Muscle layer of colon (tissue), 2 donors: Measurements from ENCODE around the gene PRSS16.

Experiments
- H3K27ac ChIP-seq: one replicate; pipeline ENCODE4 v1.7.0; 2013; ENCODE audit warnings: low read depth, mild to moderate bottlenecking, low read length, moderate library complexity
- H3K27me3 ChIP-seq, 2 donors: one replicate each; pipeline ENCODE4 v1.7.0; 2013; ENCODE audit warnings: low read length in 2 of 2, mild to moderate bottlenecking in 2 of 2; ENCODE audit not compliant: insufficient read depth in 2 of 2, control insufficient read depth in 1 of 2
- H3K36me3 ChIP-seq: one replicate; pipeline ENCODE4 v1.7.0; 2013; ENCODE audit warnings: mild to moderate bottlenecking, low read length; ENCODE audit not compliant: insufficient read depth
- H3K4me1 ChIP-seq: one replicate; pipeline ENCODE4 v1.7.0; 2013; ENCODE audit warnings: mild to moderate bottlenecking, low read length; ENCODE audit not compliant: insufficient read depth
- H3K4me3 ChIP-seq, 2 donors: one replicate each; pipeline ENCODE4 v1.7.0; 2013; ENCODE audit warnings: low read length in 2 of 2, low read depth in 1 of 2, mild to moderate bottlenecking in 1 of 2, moderate library complexity in 1 of 2
- H3K9ac ChIP-seq: one replicate; pipeline ENCODE4 v1.7.0; 2013; ENCODE audit warnings: low read length
- H3K9me3 ChIP-seq: one replicate; pipeline ENCODE4 v1.7.0; 2013; ENCODE audit warnings: mild to moderate bottlenecking, low read length
- donor health status: abdominal sarcoma.
- donor health status: Adenocarcinoma of cecum.

The PRSS16 gene

GRCh38 chr6:27290065-27290849 lies 42.8 kb downstream of the PRSS16 start:
- Histone ChIP-seq H3K9me3 (no peaks in the 10 kb centered on the region), H3K36me3 (no peaks in the 10 kb centered on the region), H3K9ac (no peak overlapping the region), H3K4me3 (no peak overlapping the region), H3K27ac (no peak overlapping the region), H3K27me3 (peaks cover 52 to 72% of the 10 kb centered on the region in 2 donors), H3K4me1 (no peaks in the 10 kb centered on the region)

GRCh38 chr6:27290850-27291208 lies 43.3 kb downstream of the PRSS16 start:
- Histone ChIP-seq H3K4me3 (no peak overlapping the region), H3K36me3 (no peaks in the 10 kb centered on the region), H3K9me3 (no peaks in the 10 kb centered on the region), H3K9ac (no peak overlapping the region), H3K4me1 (no peaks in the 10 kb centered on the region), H3K27ac (no peak overlapping the region), H3K27me3 (peaks cover 58 to 73% of the 10 kb centered on the region in 2 donors)

- Histone ChIP-seq H3K4me3 (no peak overlapping the region), H3K9ac (no peak overlapping the region), H3K9me3 (no peaks in the 10 kb centered on the region), H3K27me3 (peaks cover 59 to 73% of the 10 kb centered on the region in 2 donors), H3K27ac (no peak overlapping the region), H3K36me3 (no peaks in the 10 kb centered on the region), H3K4me1 (no peaks in the 10 kb centered on the region)
Measured at GRCh38 chr6:27293436-27294098, 46.1 kb downstream of the PRSS16 start.

- no peak overlapping the region for H3K4me3 ChIP-seq
- no peaks in the 10 kb centered on the region for H3K4me1 ChIP-seq
- no peak overlapping the region for H3K9ac ChIP-seq
- no peaks in the 10 kb centered on the region for H3K9me3 ChIP-seq
- H3K27ac ChIP-seq: no peak overlapping the region
- H3K27me3 ChIP-seq: peaks cover 50 to 65% of the 10 kb centered on the region in 2 donors
- no peaks in the 10 kb centered on the region for H3K36me3 ChIP-seq
Measured at GRCh38 chr6:27294409-27294808, 46.9 kb downstream of the PRSS16 start.

- H3K9me3 ChIP-seq: no peaks in the 10 kb centered on the region
- H3K4me1 ChIP-seq: no peaks in the 10 kb centered on the region
- no peaks in the 10 kb centered on the region for H3K36me3 ChIP-seq
- no peak overlapping the region for H3K4me3 ChIP-seq
- H3K9ac ChIP-seq: no peak overlapping the region
- H3K27me3 ChIP-seq: peaks cover 44 to 58% of the 10 kb centered on the region in 2 donors
- H3K27ac ChIP-seq: no peak overlapping the region
Measured at GRCh38 chr6:27295301-27296079, 48.0 kb downstream of the PRSS16 start.

- no peaks in the 10 kb centered on the region for H3K4me1 ChIP-seq
- H3K27ac ChIP-seq: no peak overlapping the region
- no peak overlapping the region for H3K9ac ChIP-seq
- no peaks in the 10 kb centered on the region for H3K9me3 ChIP-seq
- H3K36me3 ChIP-seq: no peaks in the 10 kb centered on the region
- no peak overlapping the region for H3K4me3 ChIP-seq
- H3K27me3 ChIP-seq: peaks cover 37 to 58% of the 10 kb centered on the region in 2 donors
Measured at GRCh38 chr6:27296106-27296783, 48.7 kb downstream of the PRSS16 start.

- Histone ChIP-seq H3K9me3 (no peaks in the 10 kb centered on the region), H3K36me3 (no peaks in the 10 kb centered on the region), H3K27ac (no peak overlapping the region), H3K4me3 (no peak overlapping the region), H3K4me1 (no peaks in the 10 kb centered on the region), H3K27me3 (peaks cover 40 to 63% of the 10 kb centered on the region in 2 donors), H3K9ac (no peak overlapping the region)
Measured at GRCh38 chr6:27297484-27297856, 50.0 kb downstream of the PRSS16 start.

GRCh38 chr6:27297857-27298730 lies 50.6 kb downstream of the PRSS16 start:
- H3K36me3 ChIP-seq: no peaks in the 10 kb centered on the region
- peaks cover 46 to 66% of the 10 kb centered on the region in 2 donors for H3K27me3 ChIP-seq
- H3K9me3 ChIP-seq: no peaks in the 10 kb centered on the region
- H3K4me3 ChIP-seq: no peak overlapping the region
- no peaks in the 10 kb centered on the region for H3K4me1 ChIP-seq
- H3K27ac ChIP-seq: no peak overlapping the region
- no peak overlapping the region for H3K9ac ChIP-seq

- no peak overlapping the region for H3K4me3 ChIP-seq
- peaks cover 17 to 26% of the 10 kb centered on the region in 2 donors for H3K27me3 ChIP-seq
- no peaks in the 10 kb centered on the region for H3K36me3 ChIP-seq
- H3K27ac ChIP-seq: no peak overlapping the region
- H3K4me1 ChIP-seq: no peaks in the 10 kb centered on the region
- no peak overlapping the region for H3K9ac ChIP-seq
- no peaks in the 10 kb centered on the region for H3K9me3 ChIP-seq
Measured at GRCh38 chr6:27303613-27304272, 56.2 kb downstream of the PRSS16 start.
